IMR-90 (cell line): ENCODE measurements around the gene GPR157.

Experiments used
- BHLHE40 ChIP-seq: fragments of 150-350 bp; IDR thresholded peaks from 2 replicates; pipeline ENCODE4 v1.6.1; 2016; ENCODE audit warnings: mild to moderate bottlenecking, low read depth, low read length
- CEBPB ChIP-seq: IDR thresholded peaks from 2 replicates; pipeline ENCODE4 v1.6.1; 2012; ENCODE audit warnings: low read depth, low read length, improper control_type of control experiment
- CHD1 ChIP-seq: IDR thresholded peaks from 2 replicates; pipeline ENCODE4 v1.6.1; 2012; ENCODE audit warnings: low read depth, low read length, improper control_type of control experiment
- FOS ChIP-seq: fragments of 150-350 bp; IDR thresholded peaks from 2 replicates; pipeline ENCODE4 v1.6.1; 2016; ENCODE audit warnings: low read depth, low read length
- MAFK ChIP-seq: IDR thresholded peaks from 2 replicates; pipeline ENCODE4 v1.6.1; 2012; ENCODE audit warnings: low read depth, low read length, improper control_type of control experiment
- MAZ ChIP-seq: IDR thresholded peaks from 2 replicates; pipeline ENCODE4 v1.6.1; 2012; ENCODE audit warnings: low read depth, mild to moderate bottlenecking, low read length, improper control_type of control experiment, moderate library complexity, borderline replicate concordance
- NFE2L2 ChIP-seq: fragments of 150-350 bp; IDR thresholded peaks from 2 replicates; pipeline ENCODE4 v1.6.1; 2016; ENCODE audit warnings: low read depth, mild to moderate bottlenecking, low read length
- POLR2A ChIP-seq: IDR thresholded peaks from 2 replicates; pipeline ENCODE4 v1.6.1; 2012; ENCODE audit warnings: mild to moderate bottlenecking, low read depth, low read length
- RAD21 ChIP-seq: IDR thresholded peaks from 2 replicates; pipeline ENCODE4 v1.6.1; 2012; ENCODE audit warnings: low read length, improper control_type of control experiment
- RCOR1 ChIP-seq: IDR thresholded peaks from 2 replicates; pipeline ENCODE4 v1.6.1; 2012; ENCODE audit warnings: mild to moderate bottlenecking, low read length, improper control_type of control experiment; ENCODE audit not compliant: insufficient replicate concordance
- SMC3 ChIP-seq: fragments of 150-350 bp; IDR thresholded peaks from 2 replicates; pipeline ENCODE4 v1.6.1; 2016; ENCODE audit warnings: low read depth, mild to moderate bottlenecking, antibody characterized with exemption, low read length, moderate library complexity
- USF2 ChIP-seq: fragments of 150-350 bp; IDR thresholded peaks from 2 replicates; pipeline ENCODE4 v1.6.1; 2017; ENCODE audit warnings: mild to moderate bottlenecking, antibody characterized with exemption, low read length, low read depth
- TF ChIP-seq, protein P1 (sequence below): conservative IDR thresholded peaks from 2 replicates; pipeline ENCODE4 v1.5.1; 2012; ENCODE audit warnings: mild to moderate bottlenecking, low read depth, low read length, improper control_type of control experiment

DNA sequence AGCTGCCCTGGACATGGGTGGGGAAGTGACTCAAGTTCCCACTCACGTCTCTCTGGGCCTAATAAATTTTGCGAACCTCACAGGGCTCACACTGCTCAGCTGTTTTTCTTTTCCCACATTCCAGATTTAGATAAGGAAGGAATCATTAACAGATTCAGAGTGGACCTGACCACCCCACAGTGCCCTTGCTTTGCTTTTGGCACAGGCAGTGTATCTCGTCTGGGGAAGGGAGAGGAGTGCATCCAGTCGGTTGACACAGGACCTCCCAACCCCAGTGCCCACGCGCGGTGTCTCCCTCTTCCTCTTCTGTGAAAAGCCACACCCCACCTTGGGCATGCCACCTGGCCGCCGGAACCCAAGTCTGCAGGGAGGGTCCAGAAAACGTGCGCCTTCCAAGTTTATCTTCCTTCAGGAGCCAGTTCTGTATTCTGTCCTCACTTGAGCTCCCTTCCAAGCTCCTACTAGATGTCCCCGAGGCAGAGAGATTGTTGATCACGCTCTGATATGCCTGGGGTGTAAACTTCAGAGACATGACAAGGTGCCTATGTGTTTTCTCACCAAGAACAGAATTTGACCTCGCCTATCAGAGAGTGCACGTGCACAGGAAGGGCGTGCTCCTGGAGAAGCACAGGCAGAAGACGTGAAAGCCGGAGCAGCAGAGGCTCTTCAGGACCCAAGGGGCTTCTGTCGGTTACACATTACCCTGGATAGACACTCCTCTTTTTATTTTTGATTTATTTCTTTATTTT, 50.0 kb downstream of the GPR157 start:
- TF ChIP-seq, protein P1, sequence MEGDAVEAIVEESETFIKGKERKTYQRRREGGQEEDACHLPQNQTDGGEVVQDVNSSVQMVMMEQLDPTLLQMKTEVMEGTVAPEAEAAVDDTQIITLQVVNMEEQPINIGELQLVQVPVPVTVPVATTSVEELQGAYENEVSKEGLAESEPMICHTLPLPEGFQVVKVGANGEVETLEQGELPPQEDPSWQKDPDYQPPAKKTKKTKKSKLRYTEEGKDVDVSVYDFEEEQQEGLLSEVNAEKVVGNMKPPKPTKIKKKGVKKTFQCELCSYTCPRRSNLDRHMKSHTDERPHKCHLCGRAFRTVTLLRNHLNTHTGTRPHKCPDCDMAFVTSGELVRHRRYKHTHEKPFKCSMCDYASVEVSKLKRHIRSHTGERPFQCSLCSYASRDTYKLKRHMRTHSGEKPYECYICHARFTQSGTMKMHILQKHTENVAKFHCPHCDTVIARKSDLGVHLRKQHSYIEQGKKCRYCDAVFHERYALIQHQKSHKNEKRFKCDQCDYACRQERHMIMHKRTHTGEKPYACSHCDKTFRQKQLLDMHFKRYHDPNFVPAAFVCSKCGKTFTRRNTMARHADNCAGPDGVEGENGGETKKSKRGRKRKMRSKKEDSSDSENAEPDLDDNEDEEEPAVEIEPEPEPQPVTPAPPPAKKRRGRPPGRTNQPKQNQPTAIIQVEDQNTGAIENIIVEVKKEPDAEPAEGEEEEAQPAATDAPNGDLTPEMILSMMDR = no peak
- TF ChIP-seq FOS (no peak), CHD1 (no peak), MAFK (no peak), POLR2A (no peak), NFE2L2 (no peak), CEBPB (no peak), BHLHE40 (no peak), RCOR1 (no peak), RAD21 (no peak), MAZ (no peak), SMC3 (no peak), USF2 (no peak)
